Upper lobe of left lung (tissue), 6 donors: Measurements from ENCODE around the gene TTLL8. TPM values are rescaled to one million over a fixed set of nuclear protein-coding genes. Genes with fewer than 3 reads are reported as not detected.

ENCODE experiments used
- ATAC-seq, 2 donors: fragments of 200-7000 bp; cut with Tn5 transposase; one replicate each; pipeline ENCODE4 v1.9.1; 2022; ENCODE audit warnings: mild to moderate bottlenecking in 2 of 2, moderate library complexity in 2 of 2; ENCODE audit not compliant: low FRiP score in 2 of 2
- DNase-seq, 2 donors: peaks; one replicate each; pipeline ENCODE4 v3.0.0-alpha.2; 2019 to 2020
- H3K27ac ChIP-seq, 4 donors: fragments of 200-600 bp; sonication (generic); one replicate each; pipeline ENCODE4 v1.5.1; 2016 to 2019
- H3K27me3 ChIP-seq, 4 donors: fragments of 200-600 bp; sonication (generic); one replicate each; pipeline ENCODE4 v1.5.1; 2017 to 2019
- H3K36me3 ChIP-seq, 4 donors: fragments of 200-600 bp; sonication (generic); one replicate each; pipeline ENCODE4 v1.5.1; 2016 to 2019
- H3K4me1 ChIP-seq, 4 donors: fragments of 200-600 bp; sonication (generic); one replicate each; pipeline ENCODE4 v1.5.1; 2018 to 2019
- H3K4me3 ChIP-seq, 4 donors: fragments of 200-600 bp; sonication (generic); one replicate each; pipeline ENCODE4 v1.5.1; 2017 to 2019; ENCODE audit warnings: mild to moderate bottlenecking in 2 of 4, moderate library complexity in 1 of 4
- H3K9me3 ChIP-seq, 4 donors: fragments of 200-600 bp; sonication (generic); one replicate each; pipeline ENCODE4 v1.5.1; 2018 to 2019
- EP300 ChIP-seq, 4 donors: sonication (generic); formaldehyde crosslinking; IDR thresholded peaks; one replicate each; pipeline ENCODE4 v1.5.1; 2017; ENCODE audit warnings: antibody characterized with exemption in 4 of 4, control low read depth in 2 of 4
- POLR2A ChIP-seq, 4 donors: fragments of 450-650 bp; IDR thresholded peaks; one replicate each; pipeline ENCODE4 v1.5.1; 2016 to 2017; ENCODE audit warnings: antibody characterized with exemption in 4 of 4, mild to moderate bottlenecking in 2 of 4
- POLR2AphosphoS5 ChIP-seq, 2 donors: sonication (generic); formaldehyde crosslinking; IDR thresholded peaks; one replicate each; pipeline ENCODE4 v1.5.1; 2017; ENCODE audit warnings: antibody characterized with exemption in 2 of 2
- WGBS, 2 donors: methylation state at CpG; one replicate each; pipeline ENCODE4 v1.1.5; 2017 to 2018; 5-methylcytosine and 5-hydroxymethylcytosine counted together
- total RNA-seq, 6 donors: library from RNA; depleted of rRNA in 4 of 6; stranded (reverse); fragments of >200 nt in 4 of 6; gene quantifications; one replicate each; pipeline versions ENCODE4 v1.1.0 to v1.2.1, GENCODE V29; 2016 to 2021
- TF ChIP-seq, protein P1 (sequence below), 6 experiments: fragments of 450-650 bp in 4 of 6; fragments of 200-600 bp in 2 of 6; sonication (generic) in 2 of 6; IDR thresholded peaks; one replicate each; pipeline ENCODE4 v1.5.1; 2016 to 2019; ENCODE audit warnings: antibody characterized with exemption in 6 of 6
- donor health status: DM: no; HTN: no; CAD: no; lungs with moderate emphysema.
- donor health status: DM: no; HTN: yes; CAD: no; lungs with severe emphysema.

TTLL8 gene
- total RNA-seq, 6 donors from 2014 or later = not detected

DNA sequence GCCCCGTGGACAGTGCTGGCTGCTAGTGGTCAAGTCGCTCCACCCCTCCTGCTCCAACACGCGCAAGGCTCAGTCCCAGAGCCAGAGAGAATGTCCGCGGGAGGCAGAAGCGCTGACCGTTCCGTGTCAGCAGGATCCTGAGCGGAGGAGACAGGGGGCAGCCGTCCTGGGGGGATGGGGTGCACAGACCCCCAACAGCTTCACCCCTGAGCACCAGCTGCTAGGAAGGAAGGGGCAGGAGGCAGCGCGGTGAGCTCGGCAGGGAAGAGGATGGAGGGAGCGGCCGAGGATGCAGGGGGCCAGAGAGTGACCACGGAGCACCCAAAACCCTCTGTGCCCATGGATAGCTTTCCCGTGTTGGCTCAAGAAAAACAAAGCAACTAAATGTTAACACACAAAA lies 6.4 kb upstream of the TTLL8 start:
- Histone ChIP-seq H3K4me1 (peaks cover 0 to 20% (median 4%) of the 10 kb centered on the region in 4 donors), H3K36me3 (no peaks in the 10 kb centered on the region), H3K4me3 (no peak overlapping the region), H3K27me3 (no peaks in the 10 kb centered on the region), H3K27ac (no peak overlapping the region), H3K9me3 (no peaks in the 10 kb centered on the region)
- no peak for ATAC-seq
- TF ChIP-seq EP300 (IDR thresholded peaks at IDR 0.05) (no peak), POLR2AphosphoS5 (IDR thresholded peaks at IDR 0.05) (no peak), POLR2A (IDR thresholded peaks at IDR 0.05) (no peak)
- TF ChIP-seq, protein P1, sequence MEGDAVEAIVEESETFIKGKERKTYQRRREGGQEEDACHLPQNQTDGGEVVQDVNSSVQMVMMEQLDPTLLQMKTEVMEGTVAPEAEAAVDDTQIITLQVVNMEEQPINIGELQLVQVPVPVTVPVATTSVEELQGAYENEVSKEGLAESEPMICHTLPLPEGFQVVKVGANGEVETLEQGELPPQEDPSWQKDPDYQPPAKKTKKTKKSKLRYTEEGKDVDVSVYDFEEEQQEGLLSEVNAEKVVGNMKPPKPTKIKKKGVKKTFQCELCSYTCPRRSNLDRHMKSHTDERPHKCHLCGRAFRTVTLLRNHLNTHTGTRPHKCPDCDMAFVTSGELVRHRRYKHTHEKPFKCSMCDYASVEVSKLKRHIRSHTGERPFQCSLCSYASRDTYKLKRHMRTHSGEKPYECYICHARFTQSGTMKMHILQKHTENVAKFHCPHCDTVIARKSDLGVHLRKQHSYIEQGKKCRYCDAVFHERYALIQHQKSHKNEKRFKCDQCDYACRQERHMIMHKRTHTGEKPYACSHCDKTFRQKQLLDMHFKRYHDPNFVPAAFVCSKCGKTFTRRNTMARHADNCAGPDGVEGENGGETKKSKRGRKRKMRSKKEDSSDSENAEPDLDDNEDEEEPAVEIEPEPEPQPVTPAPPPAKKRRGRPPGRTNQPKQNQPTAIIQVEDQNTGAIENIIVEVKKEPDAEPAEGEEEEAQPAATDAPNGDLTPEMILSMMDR (IDR thresholded peaks at IDR 0.05) = no peak
- no peak for DNase-seq
- WGBS, 2 donors = 64 to 65% methylated on average over 12 to 18 of the region's 18 CpGs

DNA sequence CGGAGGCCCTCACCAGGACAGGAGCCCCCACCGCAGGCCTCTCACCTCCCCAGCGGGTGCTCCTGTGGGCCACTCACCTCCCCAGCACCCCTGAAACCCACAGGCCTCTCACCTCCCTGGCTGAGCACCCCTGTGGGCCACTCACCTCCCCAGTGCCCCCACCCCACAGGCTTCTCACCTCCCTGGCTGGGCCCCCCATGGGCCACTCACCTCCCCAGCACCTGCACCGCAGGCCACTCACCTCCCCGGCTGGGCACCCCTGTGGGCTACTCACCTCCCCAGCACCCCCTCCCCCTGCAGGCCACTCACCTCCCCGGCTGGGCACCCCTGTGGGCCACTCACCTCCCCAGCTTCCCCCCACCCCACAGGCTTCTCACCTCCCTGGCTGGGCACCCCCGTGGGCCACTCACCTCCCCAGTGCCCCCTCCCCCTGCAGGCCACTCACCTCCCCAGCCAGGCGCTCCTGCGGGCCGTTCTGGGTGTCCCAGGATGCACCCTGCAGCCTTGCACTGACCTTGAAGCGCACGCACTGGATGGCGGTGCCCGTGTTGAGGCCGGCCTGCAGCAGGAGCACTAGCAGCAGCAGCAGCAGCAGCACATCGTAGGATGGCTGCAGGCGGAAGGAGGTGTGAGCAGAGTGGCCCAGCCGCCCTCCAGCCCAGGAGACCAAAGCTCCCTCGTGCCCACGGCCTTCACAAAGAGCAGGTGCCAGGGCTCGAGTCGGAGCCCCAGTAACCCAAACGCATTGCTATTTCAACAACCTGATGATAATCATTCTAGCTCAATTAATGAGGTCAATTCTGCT lies 5.7 kb upstream of the TTLL8 start:
- Histone ChIP-seq H3K27me3 (peaks cover 0 to 2% (median under 1%) of the 10 kb centered on the region in 4 donors), H3K4me1 (peaks cover 3 to 26% (median 10%) of the 10 kb centered on the region in 4 donors), H3K4me3 (no peak overlapping the region), H3K36me3 (no peaks in the 10 kb centered on the region), H3K27ac (no peak overlapping the region), H3K9me3 (no peaks in the 10 kb centered on the region)
- DNase-seq (no peak), ATAC-seq (peak in 1 of 2 donors; percentile 15)
- TF ChIP-seq POLR2AphosphoS5 (IDR thresholded peaks at IDR 0.05) (no peak), POLR2A (IDR thresholded peaks at IDR 0.05) (no peak), EP300 (IDR thresholded peaks at IDR 0.05) (no peak)
- TF ChIP-seq, protein P1 (IDR thresholded peaks at IDR 0.05) = no peak
- 82 to 100% methylated on average over 3 to 14 of the region's 23 CpGs for WGBS, 2 donors

DNA sequence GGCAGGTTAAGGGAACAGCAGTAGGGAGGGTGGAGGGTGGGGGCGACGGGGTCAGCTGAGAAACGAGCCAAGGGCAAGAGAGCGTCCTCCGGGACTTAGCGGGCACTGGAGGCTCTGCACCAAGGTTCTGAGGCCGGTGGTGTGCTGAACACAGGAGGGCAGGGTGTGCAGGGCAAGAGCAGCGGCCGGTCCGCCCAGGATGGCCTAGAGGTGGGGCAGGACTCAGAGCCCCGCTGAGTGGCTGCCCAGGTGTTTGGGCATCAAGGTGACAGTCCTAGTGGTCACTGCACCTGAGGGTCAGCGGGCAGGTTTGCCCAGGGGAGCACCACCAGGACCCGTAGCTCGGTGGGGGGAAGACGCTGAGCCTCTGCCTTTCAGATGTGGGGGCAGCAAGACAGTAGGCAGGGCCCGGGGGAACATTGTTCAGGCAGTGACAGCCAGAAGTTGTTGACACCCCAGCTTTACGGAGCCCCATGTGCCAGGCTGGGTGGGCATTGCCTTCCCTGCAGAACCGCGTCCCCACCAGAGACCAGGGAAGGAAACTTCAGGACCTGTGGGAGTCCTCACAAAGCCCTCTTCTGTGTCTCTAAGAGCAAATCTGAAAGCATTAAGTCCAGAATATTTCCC lies 4.5 kb upstream of the TTLL8 start:
- ATAC-seq (no peak), DNase-seq (peak in 1 of 2 donors; percentile 79)
- H3K4me3 ChIP-seq = no peak overlapping the region
- H3K27ac ChIP-seq = no peak overlapping the region
- H3K4me1 ChIP-seq = peaks cover 9 to 37% (median 15%) of the 10 kb centered on the region in 4 donors
- 89 to 91% methylated on average over 13 to 19 of the region's 19 CpGs for WGBS, 2 donors
- H3K9me3 ChIP-seq = no peaks in the 10 kb centered on the region
- H3K27me3 ChIP-seq = peaks cover 0 to 10% (median 5%) of the 10 kb centered on the region in 4 donors
- TF ChIP-seq EP300 (IDR thresholded peaks at IDR 0.05) (no peak), POLR2A (IDR thresholded peaks at IDR 0.05) (no peak), POLR2AphosphoS5 (IDR thresholded peaks at IDR 0.05) (no peak)
- TF ChIP-seq, protein P1 (IDR thresholded peaks at IDR 0.05) = no peak
- no peaks in the 10 kb centered on the region for H3K36me3 ChIP-seq

DNA sequence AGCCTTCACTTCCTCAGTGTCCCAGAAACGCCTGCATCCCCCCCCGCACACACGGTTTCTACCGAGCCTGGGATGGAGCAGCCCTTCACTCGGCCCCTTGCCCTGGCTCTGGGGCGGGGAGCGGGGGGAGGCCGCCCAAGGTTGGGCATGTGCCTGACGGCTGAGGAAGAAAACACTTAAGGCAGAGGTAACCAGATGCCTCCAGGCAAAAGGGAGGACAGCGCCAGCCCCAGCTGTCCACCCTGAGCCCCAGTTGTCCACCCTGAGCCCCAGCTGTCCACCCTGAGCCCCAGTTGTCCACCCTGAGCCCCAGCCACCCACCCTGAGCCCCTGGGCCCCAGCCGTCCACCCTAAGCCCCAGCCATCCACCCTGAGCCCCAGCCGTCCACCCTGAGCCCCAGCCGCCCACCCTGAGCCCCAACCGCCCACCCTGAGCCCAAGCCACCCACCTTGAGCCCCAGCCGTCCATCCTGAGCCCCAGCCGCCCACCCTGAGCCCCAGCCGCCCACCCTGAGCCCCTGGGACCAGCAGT lies 3.8 kb upstream of the TTLL8 start:
- H3K4me3 ChIP-seq = no peak overlapping the region
- H3K36me3 ChIP-seq = no peaks in the 10 kb centered on the region
- H3K4me1 ChIP-seq = peaks cover 9 to 37% (median 15%) of the 10 kb centered on the region in 4 donors
- no peak overlapping the region for H3K27ac ChIP-seq
- peaks cover 0 to 11% (median 5%) of the 10 kb centered on the region in 4 donors for H3K27me3 ChIP-seq
- TF ChIP-seq POLR2A (IDR thresholded peaks at IDR 0.05) = no peak
- DNase-seq (no peak), ATAC-seq (no peak)
- 56 to 58% methylated on average over 8 to 14 of the region's 17 CpGs for WGBS, 2 donors
- H3K9me3 ChIP-seq = no peaks in the 10 kb centered on the region

DNA sequence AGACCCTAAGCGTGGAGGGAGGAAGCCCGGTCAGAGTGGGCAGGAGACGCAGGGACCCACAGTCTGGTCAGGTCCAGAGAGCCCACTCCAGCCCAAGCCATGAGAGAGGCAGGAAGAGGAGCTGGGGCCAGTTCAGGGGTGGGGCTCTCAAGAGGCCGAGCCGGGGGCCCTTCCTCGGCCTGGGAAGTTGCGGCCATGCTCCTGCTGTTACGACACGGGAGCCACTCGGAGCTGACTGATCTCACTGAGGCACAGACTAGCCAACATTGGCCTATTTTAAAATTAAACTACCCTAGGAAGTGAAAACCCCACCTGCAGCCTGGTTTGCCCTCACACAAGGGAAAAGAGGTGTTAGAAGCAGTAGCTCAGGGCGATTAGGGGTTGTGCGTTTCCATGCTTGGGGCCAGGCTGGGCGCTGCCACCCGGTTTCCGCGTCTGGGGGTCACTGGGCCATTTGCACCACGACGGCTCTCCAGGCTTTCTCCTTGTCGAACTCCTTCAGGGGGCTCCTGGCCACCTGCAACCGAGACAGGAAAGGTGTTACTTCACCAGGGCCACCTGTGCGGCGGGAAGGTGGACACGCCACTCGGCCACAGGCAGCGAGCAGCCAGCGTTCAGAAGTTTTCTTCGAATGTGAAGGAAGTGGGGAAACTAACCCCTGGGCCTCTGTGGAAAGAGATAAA lies 3.2 kb upstream of the TTLL8 start:
- DNase-seq (peak; percentile 59 to 72), ATAC-seq (peak; percentile 4 to 12)
- H3K4me3 ChIP-seq = no peak overlapping the region

More for the DNA sequence above, 3.2 kb upstream of the TTLL8 start:
- Histone ChIP-seq H3K36me3 (no peaks in the 10 kb centered on the region), H3K9me3 (no peaks in the 10 kb centered on the region), H3K27ac (no peak overlapping the region), H3K4me1 (peaks cover 9 to 37% (median 15%) of the 10 kb centered on the region in 4 donors), H3K27me3 (peaks cover 0 to 11% (median 5%) of the 10 kb centered on the region in 4 donors)
- WGBS, 2 donors = 30 to 52% methylated on average over 9 to 24 of the region's 27 CpGs
- TF ChIP-seq POLR2AphosphoS5 (IDR thresholded peaks at IDR 0.05) = no peak
- TF ChIP-seq POLR2A (IDR thresholded peaks at IDR 0.05) = no peak
- no peak for TF ChIP-seq EP300 (IDR thresholded peaks at IDR 0.05)
- TF ChIP-seq, protein P1 (IDR thresholded peaks at IDR 0.05) = no peak
